IPS DF 6.9 (cell line): ENCODE measurements around the gene OR5AR1.
"Not testable (repeated sequence)": the region's sequence is repeated elsewhere in the genome, so short reads cannot be mapped to it uniquely, and the experiment has no call there.

Source experiments
- DNase-seq: peaks from one replicate; pipeline ENCODE4 v3.0.0-alpha.2; 2013; ENCODE audit warnings: low read depth, low spot score
- H3K27ac ChIP-seq: one replicate; pipeline ENCODE4 v1.5.1; 2013; ENCODE audit warnings: low read length, control low read depth
- H3K27me3 ChIP-seq: 2 replicates; pipeline ENCODE4 v1.6.1; 2013; ENCODE audit warnings: mild to moderate bottlenecking, low read length; ENCODE audit not compliant: control insufficient read depth, insufficient read depth
- H3K36me3 ChIP-seq: 2 replicates; pipeline ENCODE4 v1.6.1; 2013; ENCODE audit warnings: low read length; ENCODE audit not compliant: control insufficient read depth, insufficient read depth
- H3K4me1 ChIP-seq: 2 replicates; pipeline ENCODE4 v1.6.1; 2013; ENCODE audit warnings: low read length; ENCODE audit not compliant: control insufficient read depth, insufficient read depth
- H3K4me3 ChIP-seq: 2 replicates; pipeline ENCODE4 v1.5.1; 2013; ENCODE audit warnings: mild to moderate bottlenecking, low read length
- H3K9me3 ChIP-seq: 2 replicates; pipeline ENCODE4 v1.6.1; 2013; ENCODE audit warnings: low read length, inconsistent platforms; ENCODE audit not compliant: control insufficient read depth, insufficient read depth
- WGBS: extraction: QIAGEN DNeasy Blood & Tissue Kit; methylation state at CpG from one replicate; pipeline ENCODE4 v1.1.7; 2013; ENCODE audit warnings: mixed read lengths, missing lambda C conversion rate; ENCODE audit not compliant: insufficient read length, insufficient coverage; 5-methylcytosine and 5-hydroxymethylcytosine counted together

OR5AR1 gene

DNA sequence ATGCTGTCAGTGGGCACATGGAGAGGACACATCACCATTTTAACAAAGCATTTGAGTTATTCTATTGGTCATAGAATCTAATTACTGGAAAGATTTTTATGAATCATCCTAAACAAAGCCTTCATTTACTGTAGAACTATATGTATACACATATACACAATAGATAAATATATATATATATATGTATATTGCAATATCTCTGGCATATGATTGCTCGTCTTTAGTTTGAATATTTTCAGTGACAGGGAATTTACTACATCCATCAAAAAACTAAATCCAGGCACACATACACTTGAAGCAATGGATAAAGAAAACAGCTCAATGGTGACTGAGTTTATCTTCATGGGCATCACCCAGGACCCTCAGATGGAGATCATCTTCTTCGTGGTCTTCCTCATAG is at the start of gene OR5AR1:
TSS of gene OR5AR1 (plus strand) at position 301 of the 400 bp plus-strand sequence. CDS start at position 301, 0 bp downstream.
- no peak within 1 kb of the TSS for H3K27ac ChIP-seq
- no peaks in the 10 kb centered on the region for H3K4me1 ChIP-seq
- H3K4me3 ChIP-seq = no peak within 1 kb of the TSS
- H3K27me3 ChIP-seq = no peaks in the 10 kb centered on the region
- DNase-seq = no peak
- WGBS = no CpG with 5 or more reads among the region's 2 CpGs
- no peaks in the 10 kb centered on the region for H3K9me3 ChIP-seq
- H3K36me3 ChIP-seq = no peaks in the 10 kb centered on the region

DNA sequence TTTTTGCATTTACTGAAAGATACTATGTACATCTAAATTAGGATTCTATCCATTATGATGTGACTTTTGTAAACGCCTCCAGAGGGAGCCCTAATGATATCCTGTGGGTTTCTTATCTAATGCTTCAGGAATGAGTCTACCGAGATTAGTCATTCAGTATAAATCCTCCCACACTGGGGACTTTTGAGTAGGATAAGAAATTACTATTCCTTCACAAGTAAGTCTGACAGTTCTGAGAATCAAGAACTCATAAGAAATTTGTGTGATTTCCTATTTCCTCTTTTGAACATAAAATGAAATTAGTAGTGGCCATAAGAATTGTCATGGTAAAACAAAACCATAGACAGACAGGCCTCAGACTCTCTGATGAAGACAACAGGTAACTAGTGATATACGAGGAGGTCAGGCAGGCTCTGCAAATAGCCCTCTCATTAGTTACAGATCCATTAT is 38.8 kb upstream of the OR5AR1 start:
- peak; percentile 25 for DNase-seq
- Histone ChIP-seq H3K36me3 (no peaks in the 10 kb centered on the region), H3K4me3 (no peak overlapping the region), H3K27ac (no peak overlapping the region), H3K4me1 (no peaks in the 10 kb centered on the region), H3K27me3 (no peaks in the 10 kb centered on the region), H3K9me3 (no peaks in the 10 kb centered on the region)
- no CpG with 5 or more reads among the region's 3 CpGs for WGBS

DNA sequence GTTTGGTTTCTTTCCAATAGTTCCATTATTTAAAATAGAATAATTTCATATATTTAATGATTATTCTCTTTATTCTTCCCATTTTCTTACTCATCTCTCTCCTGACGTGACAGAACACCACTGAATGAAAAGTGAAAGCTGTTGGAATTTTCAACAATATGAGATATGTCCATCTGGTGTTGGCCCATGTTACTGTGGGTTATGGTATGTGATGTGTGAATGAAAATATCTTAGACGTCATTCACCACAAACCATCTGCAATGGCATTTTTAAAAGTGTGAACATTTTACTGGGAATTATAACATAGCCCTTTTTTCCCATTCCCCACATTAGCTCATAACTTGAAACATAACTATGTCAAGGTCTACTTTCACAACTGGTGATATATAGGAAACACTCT is 37.5 kb upstream of the OR5AR1 start:
- no peaks in the 10 kb centered on the region for H3K9me3 ChIP-seq
- no peak overlapping the region for H3K4me3 ChIP-seq
- no peaks in the 10 kb centered on the region for H3K4me1 ChIP-seq
- no CpG with 5 or more reads among the region's 2 CpGs for WGBS
- no peak for DNase-seq
- H3K36me3 ChIP-seq = no peaks in the 10 kb centered on the region
- no peak overlapping the region for H3K27ac ChIP-seq
- H3K27me3 ChIP-seq = no peaks in the 10 kb centered on the region

DNA sequence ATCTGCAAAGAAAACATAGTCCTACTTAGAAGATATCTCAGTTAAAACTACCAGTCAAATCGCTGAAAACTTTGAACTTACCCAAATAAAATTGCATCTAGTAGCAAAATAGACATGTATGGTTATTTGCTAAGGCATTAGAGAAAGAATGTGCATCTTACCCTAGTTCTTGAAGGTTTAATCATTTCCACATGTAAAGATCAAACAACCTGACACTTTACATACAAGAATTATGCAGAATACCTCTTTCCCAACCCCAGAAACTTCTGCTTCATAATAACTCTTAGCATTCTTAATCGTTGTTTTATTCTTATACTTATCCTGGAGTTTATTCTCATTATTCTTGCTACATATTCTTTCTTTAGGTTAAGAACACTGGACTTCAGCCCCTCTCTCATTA is 31.2 kb upstream of the OR5AR1 start:
- Histone ChIP-seq H3K36me3 (no peaks in the 10 kb centered on the region), H3K4me1 (no peaks in the 10 kb centered on the region), H3K9me3 (no peaks in the 10 kb centered on the region), H3K4me3 (no peak overlapping the region), H3K27ac (no peak overlapping the region), H3K27me3 (no peaks in the 10 kb centered on the region)
- WGBS = no CpG with 5 or more reads among the region's 2 CpGs
- DNase-seq = no peak

DNA sequence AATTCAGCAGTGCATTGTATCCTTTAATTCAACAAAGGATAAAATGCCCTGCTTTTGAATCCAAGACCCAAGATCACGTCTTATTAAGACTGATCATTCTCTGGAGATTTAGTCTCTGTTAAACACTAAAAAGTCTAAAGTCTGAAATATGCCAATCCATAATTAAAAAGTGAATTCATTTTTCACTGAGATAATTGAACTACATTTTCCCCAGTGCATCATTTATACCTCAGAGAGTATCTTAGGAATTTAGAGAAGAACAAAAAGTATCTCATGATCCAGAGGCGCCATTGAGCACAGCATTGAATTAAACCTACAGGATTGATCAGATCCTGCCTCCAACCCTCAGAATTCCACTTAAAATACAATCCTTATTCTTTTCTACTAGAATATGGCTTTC is 26.6 kb upstream of the OR5AR1 start:
- no peaks in the 10 kb centered on the region for H3K9me3 ChIP-seq
- no peaks in the 10 kb centered on the region for H3K4me1 ChIP-seq
- no CpG with 5 or more reads among the region's 2 CpGs for WGBS
- DNase-seq = no peak
- H3K27me3 ChIP-seq = no peaks in the 10 kb centered on the region
- no peak overlapping the region for H3K4me3 ChIP-seq
- H3K36me3 ChIP-seq = no peaks in the 10 kb centered on the region
- no peak overlapping the region for H3K27ac ChIP-seq

DNA sequence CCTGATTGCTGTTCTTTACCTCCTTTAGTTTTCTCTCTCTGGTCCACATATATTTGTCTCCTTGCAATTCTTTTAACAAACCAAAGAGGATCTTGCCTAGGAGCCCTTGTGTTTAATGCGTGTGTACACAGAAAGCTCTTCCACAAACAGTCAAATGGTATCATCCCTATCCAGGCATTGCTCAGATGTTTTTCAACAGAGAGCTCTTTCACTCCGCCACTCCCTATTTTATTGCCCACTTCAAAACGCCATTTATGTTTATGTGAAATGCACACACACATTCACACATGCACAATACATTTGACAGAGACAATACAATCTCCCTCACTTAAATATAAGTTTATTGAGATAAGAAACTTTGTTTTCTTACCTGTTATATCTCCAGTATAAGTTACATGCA is 26.0 kb upstream of the OR5AR1 start:
- H3K27ac ChIP-seq = no peak overlapping the region
- no peaks in the 10 kb centered on the region for H3K9me3 ChIP-seq
- H3K4me1 ChIP-seq = no peaks in the 10 kb centered on the region
- no peak overlapping the region for H3K4me3 ChIP-seq
- no CpG with 5 or more reads among the region's 3 CpGs for WGBS
- H3K27me3 ChIP-seq = no peaks in the 10 kb centered on the region
- no peak for DNase-seq
- no peaks in the 10 kb centered on the region for H3K36me3 ChIP-seq

DNA sequence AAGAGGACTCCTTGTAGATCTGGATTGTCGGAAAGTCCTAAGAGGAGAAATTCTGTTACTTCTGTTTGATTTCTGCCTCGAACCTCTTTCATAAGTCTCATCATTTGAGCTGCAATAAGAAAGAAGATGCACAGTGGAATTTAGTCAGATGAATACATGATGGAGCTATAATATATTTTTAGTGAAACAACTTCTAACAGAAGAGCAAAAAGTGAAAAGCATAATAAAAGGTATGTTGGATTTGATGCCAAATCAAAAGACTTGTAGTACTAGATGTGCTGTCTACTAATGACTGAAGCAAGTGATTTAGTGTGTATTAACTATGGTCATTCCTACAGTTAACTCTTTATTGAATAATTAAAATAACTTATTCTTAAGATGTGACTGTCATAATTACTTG is 21.1 kb upstream of the OR5AR1 start, which contains the start of gene OR5AP2:
TSS of gene OR5AP2 (minus strand) at position 101 of the 400 bp plus-strand sequence. CDS start at position 101, 0 bp downstream.
- H3K27ac ChIP-seq = no peak within 1 kb of the TSS
- no peak for DNase-seq
- no peaks in the 10 kb centered on the region for H3K36me3 ChIP-seq
- no peak within 1 kb of the TSS for H3K4me3 ChIP-seq
- H3K4me1 ChIP-seq = no peaks in the 10 kb centered on the region
- H3K27me3 ChIP-seq = no peaks in the 10 kb centered on the region
- H3K9me3 ChIP-seq = no peaks in the 10 kb centered on the region
- WGBS = no CpG with 5 or more reads among the region's 2 CpGs

DNA sequence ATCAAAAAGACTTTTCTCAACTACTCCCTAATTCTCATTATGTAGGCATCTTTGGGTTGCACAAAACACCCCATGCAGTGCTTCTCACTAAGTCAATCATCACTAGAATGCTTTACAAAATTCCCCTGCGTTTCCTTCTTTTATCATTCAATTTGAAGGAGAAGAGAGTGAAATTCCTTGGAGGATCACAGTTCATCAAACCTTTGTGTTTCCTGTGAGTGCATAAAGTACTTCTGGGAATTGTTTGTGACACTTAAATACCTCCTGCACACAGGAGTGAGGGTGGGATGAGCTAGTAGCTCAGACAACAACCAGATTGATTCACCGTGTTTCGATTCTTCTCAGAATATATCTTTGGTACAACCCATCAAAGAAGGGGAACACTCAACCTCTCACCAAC is 3.7 kb upstream of the OR5AR1 start:
- Histone ChIP-seq H3K4me1 (no peaks in the 10 kb centered on the region), H3K27ac (peak overlapping the region; percentile 4), H3K27me3 (no peaks in the 10 kb centered on the region), H3K9me3 (no peaks in the 10 kb centered on the region), H3K36me3 (no peaks in the 10 kb centered on the region), H3K4me3 (no peak overlapping the region)
- WGBS = no CpG with 5 or more reads among the region's 3 CpGs
- peak; percentile 45 for DNase-seq

DNA sequence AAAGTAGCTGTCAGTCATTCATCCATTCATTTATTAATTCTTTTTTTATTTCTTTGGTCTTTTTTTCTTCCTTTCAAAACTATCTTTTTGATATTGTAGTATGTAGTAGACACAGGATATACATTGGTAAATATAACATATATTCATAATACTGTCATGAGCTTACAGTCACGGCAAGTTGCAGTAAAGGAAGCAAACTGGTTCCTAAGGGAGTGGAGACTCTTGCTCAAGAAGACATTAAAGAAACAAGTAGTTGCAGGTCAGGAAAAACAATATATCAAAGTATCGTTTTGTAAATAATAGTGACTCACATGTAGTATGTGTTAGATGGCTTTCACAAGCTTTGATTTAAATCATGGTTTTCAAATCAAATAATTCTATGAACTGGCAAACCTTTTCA is 7.5 kb downstream of the OR5AR1 start:
- no peaks in the 10 kb centered on the region for H3K9me3 ChIP-seq
- no peaks in the 10 kb centered on the region for H3K36me3 ChIP-seq
- H3K27me3 ChIP-seq = no peaks in the 10 kb centered on the region
- no peaks in the 10 kb centered on the region for H3K4me1 ChIP-seq
- no peak overlapping the region for H3K4me3 ChIP-seq
- no peak overlapping the region for H3K27ac ChIP-seq
- WGBS = no CpG with 5 or more reads among the region's 2 CpGs
- DNase-seq = no peak

DNA sequence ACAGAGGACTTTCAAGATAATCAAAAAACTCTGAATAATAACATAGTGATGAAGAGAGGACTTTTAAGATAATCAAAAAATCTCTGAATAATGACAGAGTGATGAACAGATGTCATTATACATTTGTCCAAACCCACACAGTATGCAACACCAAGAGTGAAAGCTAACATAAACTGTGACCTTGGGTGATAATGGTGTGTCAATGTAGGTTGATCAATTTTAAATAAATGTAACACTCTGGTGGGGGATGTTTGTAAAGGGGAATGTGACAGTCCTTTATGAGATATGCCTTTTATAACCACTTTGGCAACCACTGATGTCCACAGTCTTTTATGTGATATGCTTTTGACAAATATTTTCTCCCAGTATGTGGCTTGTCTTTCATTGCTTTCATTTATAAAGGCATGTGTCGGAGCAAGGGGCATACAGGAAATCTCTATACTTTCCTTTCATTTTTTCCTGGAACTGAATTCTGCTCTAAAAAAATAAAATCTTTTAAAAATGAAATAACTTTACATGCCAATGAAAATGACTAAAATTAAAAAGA is 25.1 kb downstream of the OR5AR1 start:
- no peaks in the 10 kb centered on the region; the same call in 1 of the 2 replicates for H3K4me1 ChIP-seq
- DNase-seq = no peak
- H3K36me3 ChIP-seq = no peaks in the 10 kb centered on the region
- no peaks in the 10 kb centered on the region for H3K9me3 ChIP-seq
- no peaks in the 10 kb centered on the region for H3K27me3 ChIP-seq
- H3K4me3 ChIP-seq = no peak overlapping the region
- H3K27ac ChIP-seq = no peak overlapping the region
- WGBS = no CpG with 5 or more reads among the region's 1 CpG

DNA sequence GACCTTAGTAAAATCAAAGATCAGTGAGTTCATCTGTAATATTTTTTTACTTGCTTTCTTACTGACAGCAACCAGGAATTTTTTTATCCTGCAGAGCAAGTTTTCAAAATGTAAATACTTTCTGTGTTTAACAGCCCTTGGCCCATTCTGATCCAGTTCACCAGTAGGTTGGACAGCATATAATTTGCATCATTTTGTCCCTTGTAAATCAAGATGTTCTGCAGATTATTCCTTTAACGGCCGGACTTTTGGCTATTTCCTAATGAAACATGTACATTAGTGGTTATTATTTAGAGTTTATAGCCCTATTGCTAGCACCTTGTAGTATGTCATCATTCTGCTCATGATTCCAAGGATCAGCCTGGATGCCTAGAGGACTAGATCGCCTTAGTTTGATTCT is 27.7 kb downstream of the OR5AR1 start:
- not testable (repeated sequence) for H3K36me3 ChIP-seq, H3K9me3 ChIP-seq, H3K4me3 ChIP-seq, DNase-seq, H3K4me1 ChIP-seq, H3K27me3 ChIP-seq, H3K27ac ChIP-seq
- WGBS = no CpG with 5 or more reads among the region's 3 CpGs
